HG02870 (cell line): ENCODE measurements around the gene FUT2.
A peak's percentile ranks its signal among the peaks of the same experiment; 100 is the strongest.
"Not testable (repeated sequence)": the region's sequence is repeated elsewhere in the genome, so short reads cannot be mapped to it uniquely, and the experiment has no call there.

Experiments used
- ATAC-seq: cut with Tn5 transposase; IDR thresholded peaks from one replicate; pipeline ENCODE4 v1.9.1; 2021; ENCODE audit warnings: mild to moderate bottlenecking, moderate library complexity; ENCODE audit not compliant: unreplicated experiment

Gene FUT2

GRCh38 chr19:48695743-48696352 lies at the start of gene FUT2:
Gene FUT2, plus strand, starts transcription at chr19:48695971. Its CDS starts 6,986 bp downstream, at chr19:48702957.
- no peak for ATAC-seq

GRCh38 chr19:48646001-48646721 lies 49.6 kb upstream of the FUT2 start, which contains the start of gene CA11:
Gene CA11, minus strand, starts transcription at chr19:48646187. Its CDS starts 555 bp downstream, at chr19:48645632.
- ATAC-seq, result peak; percentile 71

GRCh38 chr19:48646722-48647216 lies 49.0 kb upstream of the FUT2 start:
- ATAC-seq, result no peak

GRCh38 chr19:48648134-48648533 lies 47.6 kb upstream of the FUT2 start:
- no peak for ATAC-seq

- no peak for ATAC-seq
These were observed 44.6 kb upstream of the FUT2 start for GRCh38 chr19:48650974-48651682.

GRCh38 chr19:48651683-48652048 lies 44.1 kb upstream of the FUT2 start:
- no peak for ATAC-seq

- ATAC-seq, result no peak
These were observed 41.3 kb upstream of the FUT2 start for GRCh38 chr19:48654299-48655059.

GRCh38 chr19:48656840-48657474 lies 38.8 kb upstream of the FUT2 start:
- no peak for ATAC-seq

GRCh38 chr19:48657828-48658227 lies 37.9 kb upstream of the FUT2 start:
- ATAC-seq, result not testable (repeated sequence)

- no peak for ATAC-seq
These were observed 37.3 kb upstream of the FUT2 start for GRCh38 chr19:48658483-48658882.

- ATAC-seq, result no peak
These were observed 36.0 kb upstream of the FUT2 start for GRCh38 chr19:48659768-48660167.

GRCh38 chr19:48660852-48661710 lies 34.7 kb upstream of the FUT2 start:
- peak; percentile 82 for ATAC-seq

GRCh38 chr19:48661711-48662090 lies 34.1 kb upstream of the FUT2 start:
- no peak for ATAC-seq

- no peak for ATAC-seq
These were observed 32.1 kb upstream of the FUT2 start for GRCh38 chr19:48663667-48664066.

GRCh38 chr19:48664476-48664875 lies 31.3 kb upstream of the FUT2 start:
- no peak for ATAC-seq

- no peak for ATAC-seq
These were observed 30.0 kb upstream of the FUT2 start for GRCh38 chr19:48665786-48666185.

GRCh38 chr19:48668332-48668731 lies 27.4 kb upstream of the FUT2 start:
- no peak for ATAC-seq

- ATAC-seq, result no peak
These were observed 27.0 kb upstream of the FUT2 start for GRCh38 chr19:48668761-48669160.

- no peak for ATAC-seq
These were observed 25.7 kb upstream of the FUT2 start for GRCh38 chr19:48669903-48670668.
